H9 (cell line): Measurements from ENCODE around the gene GDNF. TPM values are rescaled to one million over a fixed set of nuclear protein-coding genes. Genes with fewer than 3 reads are reported as not detected.

ENCODE experiments used
- DNase-seq: peaks from one replicate; pipeline ENCODE4 v3.0.0-alpha.2; 2017
- H2AFZ ChIP-seq: one replicate; pipeline ENCODE4 v1.6.1; 2013; ENCODE audit warnings: mild to moderate bottlenecking, low read length, control low read depth, moderate library complexity
- H2AK5ac ChIP-seq: 2 replicates; pipeline ENCODE4 v1.6.1; 2013; ENCODE audit warnings: low read length, control low read depth, mixed read lengths; ENCODE audit not compliant: insufficient read length
- H2BK120ac ChIP-seq: one replicate; pipeline ENCODE4 v1.6.1; 2013; ENCODE audit warnings: low read depth, mild to moderate bottlenecking, low read length, control low read depth, inconsistent platforms; ENCODE audit not compliant: poor library complexity, severe bottlenecking
- H2BK12ac ChIP-seq: 2 replicates; pipeline ENCODE4 v1.6.1; 2013; ENCODE audit warnings: low read length, control low read depth, mixed read lengths, low read depth; ENCODE audit not compliant: insufficient read length
- H2BK15ac ChIP-seq: 2 replicates; pipeline ENCODE4 v1.6.1; 2013; ENCODE audit warnings: low read depth, low read length, control low read depth
- H2BK20ac ChIP-seq: one replicate; pipeline ENCODE4 v1.6.1; 2013; ENCODE audit warnings: low read depth, mild to moderate bottlenecking, low read length, control low read depth, inconsistent platforms; ENCODE audit not compliant: poor library complexity, severe bottlenecking
- H2BK5ac ChIP-seq: 2 replicates; pipeline ENCODE4 v1.6.1; 2013; ENCODE audit warnings: low read length, control low read depth, mixed read lengths; ENCODE audit not compliant: insufficient read length
- H3K14ac ChIP-seq: 2 replicates; pipeline ENCODE4 v1.6.1; 2013; ENCODE audit warnings: low read length, control low read depth; ENCODE audit not compliant: insufficient read depth
- H3K18ac ChIP-seq: 2 replicates; pipeline ENCODE4 v1.6.1; 2013; ENCODE audit warnings: low read depth, mild to moderate bottlenecking, mixed read lengths, low read length, control low read depth; ENCODE audit not compliant: insufficient read length
- H3K23ac ChIP-seq: 2 replicates; pipeline ENCODE4 v1.6.1; 2013; ENCODE audit warnings: low read length, control low read depth, mixed read lengths, low read depth; ENCODE audit not compliant: insufficient read length
- H3K23me2 ChIP-seq: 2 replicates; pipeline ENCODE4 v1.6.1; 2013; ENCODE audit warnings: low read depth, mild to moderate bottlenecking, mixed read lengths, low read length, control low read depth; ENCODE audit not compliant: insufficient read length, poor library complexity, severe bottlenecking
- H3K27ac ChIP-seq: 2 replicates; pipeline ENCODE4 v1.5.1; 2013; ENCODE audit warnings: low read length, control low read depth, mixed read lengths, low read depth; ENCODE audit not compliant: insufficient read length
- H3K27me3 ChIP-seq: 2 replicates; pipeline ENCODE4 v1.6.1; 2013; ENCODE audit warnings: low read length, control low read depth, inconsistent platforms; ENCODE audit not compliant: insufficient read depth
- H3K4ac ChIP-seq: 2 replicates; pipeline ENCODE4 v1.6.1; 2013; ENCODE audit warnings: low read depth, mild to moderate bottlenecking, control low read depth, inconsistent platforms, low read length, moderate library complexity
- H3K4me1 ChIP-seq: 2 replicates; pipeline ENCODE4 v1.6.1; 2013; ENCODE audit warnings: low read length, control low read depth, inconsistent platforms; ENCODE audit not compliant: insufficient read depth
- H3K4me2 ChIP-seq: 2 replicates; pipeline ENCODE4 v1.6.1; 2013; ENCODE audit warnings: low read length, control low read depth, mixed read lengths; ENCODE audit not compliant: insufficient read length, insufficient read depth
- H3K56ac ChIP-seq: 2 replicates; pipeline ENCODE4 v1.6.1; 2013; ENCODE audit warnings: low read depth, mild to moderate bottlenecking, mixed read lengths, low read length, control low read depth; ENCODE audit not compliant: insufficient read length
- H3K79me1 ChIP-seq: 2 replicates; pipeline ENCODE4 v1.6.1; 2013; ENCODE audit warnings: low read depth, mild to moderate bottlenecking, moderate library complexity, low read length, control low read depth, inconsistent platforms; ENCODE audit not compliant: insufficient read depth, poor library complexity, severe bottlenecking
- H3K79me2 ChIP-seq: 2 replicates; pipeline ENCODE4 v1.6.1; 2013; ENCODE audit warnings: low read length, control low read depth, inconsistent platforms; ENCODE audit not compliant: insufficient read depth
- H3K9ac ChIP-seq: 2 replicates; pipeline ENCODE4 v1.6.1; 2013; ENCODE audit warnings: low read length, control low read depth, mixed read lengths; ENCODE audit not compliant: insufficient read length; ENCODE audit errors: extremely low read depth
- H3K9me3 ChIP-seq: one replicate; pipeline ENCODE4 v1.6.1; 2013; ENCODE audit warnings: low read depth, low read length, inconsistent platforms; ENCODE audit not compliant: control insufficient read depth
- H3T11ph ChIP-seq: one replicate; pipeline ENCODE4 v1.6.1; 2013; ENCODE audit warnings: mild to moderate bottlenecking, low read length, control low read depth, inconsistent platforms
- H4K20me1 ChIP-seq: one replicate; pipeline ENCODE4 v1.6.1; 2013; ENCODE audit not compliant: control insufficient read depth, insufficient read length, insufficient read depth
- H4K5ac ChIP-seq: 2 replicates; pipeline ENCODE4 v1.6.1; 2013; ENCODE audit warnings: low read depth, mild to moderate bottlenecking, mixed read lengths, low read length, control low read depth; ENCODE audit not compliant: insufficient read length
- H4K8ac ChIP-seq: replicated peaks from 2 replicates; pipeline ENCODE4 v1.6.1; 2013; ENCODE audit warnings: low read length, control low read depth, mixed read lengths, low read depth; ENCODE audit not compliant: insufficient read length
- H4K91ac ChIP-seq: 2 replicates; pipeline ENCODE4 v1.6.1; 2013; ENCODE audit warnings: low read depth, mild to moderate bottlenecking, moderate library complexity, mixed read lengths, low read length, control low read depth; ENCODE audit not compliant: insufficient read length
- H3K27ac Mint-ChIP-seq, 3 experiments: 2 replicates in 2 of 3; 3 replicates in 1 of 3; pipeline ENCODE4 v1.8.0; 2020 to 2021; ENCODE audit warnings: mixed read lengths in 3 of 3, mild to moderate bottlenecking in 1 of 3, moderate library complexity in 1 of 3
- H3K27me3 Mint-ChIP-seq: 2 replicates; pipeline ENCODE4 v1.8.0; 2021; ENCODE audit warnings: low read depth, mild to moderate bottlenecking, moderate library complexity, mixed read lengths
- H3K36me3 Mint-ChIP-seq, 3 experiments: 2 replicates in 2 of 3; 3 replicates in 1 of 3; pipeline ENCODE4 v1.8.0; 2020 to 2021; ENCODE audit warnings: low read depth in 3 of 3, mixed read lengths in 3 of 3; ENCODE audit not compliant: insufficient read depth in 1 of 3
- H3K4me1 Mint-ChIP-seq, 2 experiments: 2 replicates each; pipeline ENCODE4 v1.8.0; 2020; ENCODE audit warnings: mixed read lengths in 2 of 2
- H3K4me3 Mint-ChIP-seq, 2 experiments: 2 replicates in 1 of 2; 3 replicates in 1 of 2; pipeline ENCODE4 v1.8.0; 2020 to 2021; ENCODE audit warnings: mild to moderate bottlenecking in 2 of 2, mixed read lengths in 2 of 2, moderate library complexity in 1 of 2
- H3K9me3 Mint-ChIP-seq, 2 experiments: 2 replicates in 1 of 2; 3 replicates in 1 of 2; pipeline ENCODE4 v1.8.0; 2020; ENCODE audit warnings: mild to moderate bottlenecking in 2 of 2, mixed read lengths in 2 of 2, moderate library complexity in 1 of 2
- CTCF ChIP-seq: fragments of 200-600 bp; sonication (generic); conservative IDR thresholded peaks from 3 replicates; pipeline ENCODE4 v1.8.0; 2021; ENCODE audit warnings: antibody characterized with exemption, mild to moderate bottlenecking
- WGBS: extraction: QIAGEN DNeasy Blood & Tissue Kit; methylation state at CpG from one replicate; pipeline ENCODE4 v1.1.7; 2013; ENCODE audit warnings: missing lambda C conversion rate, low lambda C conversion rate, mixed read lengths; ENCODE audit not compliant: insufficient read length; ENCODE audit errors: extremely low coverage; 5-methylcytosine and 5-hydroxymethylcytosine counted together
- total RNA-seq: library from RNA; stranded (reverse); gene quantifications from 2 replicates; pipeline ENCODE4 v1.2.1, GENCODE V29; 2021

Gene GDNF
- total RNA-seq, 1 experiment from 2014 or later = not detected

GRCh38 chr5:37806016-37806415, 33.8 kb downstream of the GDNF start:
- Mint-ChIP-seq H3K9me3 (no peaks in the 10 kb centered on the region), H3K27ac (no peak overlapping the region), H3K4me3 (no peak overlapping the region), H3K36me3 (no peaks in the 10 kb centered on the region), H3K4me1 (no peaks in the 10 kb centered on the region), H3K27me3 (peaks cover 26% of the 10 kb centered on the region)
- no peak overlapping the region for H3K4me2 ChIP-seq
- H2AK5ac ChIP-seq = no peak overlapping the region
- TF ChIP-seq CTCF = no peak
- H3K56ac ChIP-seq = no peak overlapping the region
- H3K27ac ChIP-seq = no peak overlapping the region
- no peak overlapping the region for H3K18ac ChIP-seq
- no peak overlapping the region for H3K4ac ChIP-seq
- no peaks in the 10 kb centered on the region for H4K20me1 ChIP-seq
- WGBS = no CpG with 5 or more reads among the region's 12 CpGs
- H4K8ac ChIP-seq = no peak overlapping the region
- no peak for DNase-seq
- no peak overlapping the region for H3K23ac ChIP-seq
- H3T11ph ChIP-seq = no peak overlapping the region
- no peak overlapping the region for H2BK12ac ChIP-seq
- no peak overlapping the region for H4K5ac ChIP-seq
- no peaks in the 10 kb centered on the region for H3K23me2 ChIP-seq
- no peaks in the 10 kb centered on the region for H3K79me2 ChIP-seq
- H2BK5ac ChIP-seq = no peak overlapping the region
- H2BK15ac ChIP-seq = no peak overlapping the region
- no peaks in the 10 kb centered on the region; the same call in 1 of the 2 replicates for H3K4me1 ChIP-seq
- H3K9me3 ChIP-seq = no peaks in the 10 kb centered on the region
- no peak overlapping the region for H3K14ac ChIP-seq
- no peak overlapping the region for H2BK20ac ChIP-seq
- H2AFZ ChIP-seq = no peak overlapping the region
- H3K9ac ChIP-seq = no peak overlapping the region
- H4K91ac ChIP-seq = no peak overlapping the region
- H3K79me1 ChIP-seq = no peaks in the 10 kb centered on the region
- H2BK120ac ChIP-seq = no peak overlapping the region
- no peaks in the 10 kb centered on the region; the same call in 1 of the 2 replicates for H3K27me3 ChIP-seq
